Keratinocyte (primary cell): ENCODE data around the gene GRK7. TPM values are rescaled to one million over a fixed set of nuclear protein-coding genes. Genes with fewer than 3 reads are reported as not detected.

Experiments used
- DNase-seq: peaks from one replicate; pipeline ENCODE4 v3.0.0-alpha.2; 2011; ENCODE audit warnings: low read depth, missing footprints, low spot score
- FAIRE-seq: peaks from 2 replicates; lab custom pipeline; 2011; peaks lifted over from hg19 to GRCh38; lab: Jason Lieb, UNC
- H2AFZ ChIP-seq: 2 replicates; pipeline ENCODE4 v1.6.0; 2012; ENCODE audit warnings: low read length, control low read depth, inconsistent platforms; ENCODE audit not compliant: control insufficient read depth
- H3K27ac ChIP-seq: 2 replicates; pipeline ENCODE4 v1.5.1; 2011; ENCODE audit warnings: low read length; ENCODE audit not compliant: control insufficient read depth, insufficient read depth
- H3K27me3 ChIP-seq: 3 replicates; pipeline ENCODE4 v1.6.0; 2011; ENCODE audit warnings: low read length; ENCODE audit not compliant: control insufficient read depth, insufficient read depth; ENCODE audit errors: extremely low read depth
- H3K36me3 ChIP-seq, 2 experiments: 2 replicates in 1 of 2; 3 replicates in 1 of 2; pipeline ENCODE4 v1.5.1; 2011; ENCODE audit warnings: low read length in 2 of 2, mild to moderate bottlenecking in 1 of 2; ENCODE audit not compliant: control insufficient read depth in 2 of 2, insufficient read depth in 2 of 2; ENCODE audit errors: extremely low read depth in 1 of 2
- H3K4me1 ChIP-seq: 3 replicates; pipeline ENCODE4 v1.5.1; 2011; ENCODE audit warnings: low read length; ENCODE audit not compliant: control insufficient read depth, insufficient read depth; ENCODE audit errors: extremely low read depth
- H3K4me2 ChIP-seq: 3 replicates; pipeline ENCODE4 v1.6.0; 2011; ENCODE audit warnings: low read depth, low read length; ENCODE audit not compliant: control insufficient read depth, insufficient read depth; ENCODE audit errors: extremely low read depth
- H3K4me3 ChIP-seq, 3 experiments: fragments of 200-600 bp in 1 of 3; sonication (generic) in 1 of 3; 2 replicates in 2 of 3; 3 replicates in 1 of 3; pipeline ENCODE4 v1.5.1; 2011 to 2016; ENCODE audit warnings: low read length in 3 of 3, mild to moderate bottlenecking in 3 of 3, control low read depth in 2 of 3, inconsistent platforms in 1 of 3, low read depth in 1 of 3, mixed read lengths in 1 of 3, mixed run types in 1 of 3, moderate library complexity in 1 of 3; ENCODE audit not compliant: control insufficient read depth in 2 of 3, insufficient read depth in 2 of 3; ENCODE audit errors: extremely low read depth in 1 of 3
- H3K79me2 ChIP-seq: 2 replicates; pipeline ENCODE4 v1.6.0; 2012; ENCODE audit warnings: low read length; ENCODE audit not compliant: control insufficient read depth, insufficient read depth
- H3K9ac ChIP-seq: 3 replicates; pipeline ENCODE4 v1.6.0; 2011; ENCODE audit warnings: low read length; ENCODE audit not compliant: control insufficient read depth, insufficient read depth; ENCODE audit errors: extremely low read depth
- H3K9me1 ChIP-seq: 3 replicates; pipeline ENCODE4 v1.6.0; 2011; ENCODE audit warnings: low read length; ENCODE audit not compliant: control insufficient read depth, insufficient read depth; ENCODE audit errors: extremely low read depth
- H3K9me3 ChIP-seq: 2 replicates; pipeline ENCODE4 v1.5.1; 2012; ENCODE audit warnings: low read depth, low read length; ENCODE audit not compliant: control insufficient read depth
- H4K20me1 ChIP-seq: 3 replicates; pipeline ENCODE4 v1.6.0; 2011; ENCODE audit warnings: low read length; ENCODE audit not compliant: control insufficient read depth, insufficient read depth; ENCODE audit errors: extremely low read depth
- EZH2 ChIP-seq: IDR thresholded peaks from one replicate; pipeline ENCODE4 v1.6.1; 2012; ENCODE audit warnings: inconsistent platforms, mild to moderate bottlenecking, low read length, moderate library complexity
- dilution Hi-C: fragments of 300-500 bp; cut with MboI; formaldehyde crosslinking; loops from one replicate; pipeline ENCODE4 v1.7.0; 2020; ENCODE audit warnings: low sequenced_read_pairs; ENCODE audit not compliant: extremely low pct_ligation_motif_present
- polyA plus RNA-seq, 5 experiments: library from polyadenylated mRNA; depleted of rRNA in 3 of 5; stranded (reverse) in 3 of 5; stranded (forward) in 1 of 5; unstranded in 1 of 5; fragments of >200 nt; gene quantifications; 1 replicate in 1 of 5; 2 replicates in 3 of 5; 3 replicates in 1 of 5; pipeline versions ENCODE4 v1.2.1 to v1.2.3, GENCODE V29; 2011 to 2012; ENCODE audit warnings: missing spikeins in 2 of 5, low read depth in 1 of 5, low replicate concordance in 1 of 5
- TF ChIP-seq, protein P1 (sequence below), 3 experiments: IDR thresholded peaks in 1 of 3; conservative IDR thresholded peaks in 1 of 3; optimal IDR thresholded peaks in 1 of 3; 2 replicates in 2 of 3; 3 replicates in 1 of 3; pipeline versions ENCODE3 to v1.5.1; 2011; ENCODE audit warnings: low read length in 3 of 3, mild to moderate bottlenecking in 3 of 3, moderate library complexity in 2 of 3, control low read depth in 1 of 3, inconsistent platforms in 1 of 3; ENCODE audit not compliant: insufficient read depth in 2 of 3; ENCODE audit errors: extremely low read depth in 1 of 3

GRK7 gene
- polyA plus RNA-seq, 1 donor (not counting 4 experiments of a cell fraction or from before 2014, with no cell fraction given): not detected

GRCh38 chr3:141796889-141797781 is 33.9 kb downstream of the GRK7 start:
- no peaks in the 10 kb centered on the region for H3K27me3 ChIP-seq
- dilution Hi-C loops: no loop called here
- no peaks in the 10 kb centered on the region for H3K9me1 ChIP-seq
- no peaks in the 10 kb centered on the region for H3K79me2 ChIP-seq
- H3K4me1 ChIP-seq: no peaks in the 10 kb centered on the region
- peak overlapping the region; percentile 44 for H3K4me2 ChIP-seq
- no peaks in the 10 kb centered on the region for H4K20me1 ChIP-seq
- no peak overlapping the region for H3K27ac ChIP-seq
- H3K9me3 ChIP-seq: no peaks in the 10 kb centered on the region
- DNase-seq: no peak
- no peak for FAIRE-seq
- H3K4me3 ChIP-seq: peak overlapping the region in 1 of 3 experiments; percentile 16
- no peaks in the 10 kb centered on the region for H3K36me3 ChIP-seq
- TF ChIP-seq, protein P1, sequence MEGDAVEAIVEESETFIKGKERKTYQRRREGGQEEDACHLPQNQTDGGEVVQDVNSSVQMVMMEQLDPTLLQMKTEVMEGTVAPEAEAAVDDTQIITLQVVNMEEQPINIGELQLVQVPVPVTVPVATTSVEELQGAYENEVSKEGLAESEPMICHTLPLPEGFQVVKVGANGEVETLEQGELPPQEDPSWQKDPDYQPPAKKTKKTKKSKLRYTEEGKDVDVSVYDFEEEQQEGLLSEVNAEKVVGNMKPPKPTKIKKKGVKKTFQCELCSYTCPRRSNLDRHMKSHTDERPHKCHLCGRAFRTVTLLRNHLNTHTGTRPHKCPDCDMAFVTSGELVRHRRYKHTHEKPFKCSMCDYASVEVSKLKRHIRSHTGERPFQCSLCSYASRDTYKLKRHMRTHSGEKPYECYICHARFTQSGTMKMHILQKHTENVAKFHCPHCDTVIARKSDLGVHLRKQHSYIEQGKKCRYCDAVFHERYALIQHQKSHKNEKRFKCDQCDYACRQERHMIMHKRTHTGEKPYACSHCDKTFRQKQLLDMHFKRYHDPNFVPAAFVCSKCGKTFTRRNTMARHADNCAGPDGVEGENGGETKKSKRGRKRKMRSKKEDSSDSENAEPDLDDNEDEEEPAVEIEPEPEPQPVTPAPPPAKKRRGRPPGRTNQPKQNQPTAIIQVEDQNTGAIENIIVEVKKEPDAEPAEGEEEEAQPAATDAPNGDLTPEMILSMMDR (optimal IDR thresholded peaks at IDR 0.05 in 1 of 3, IDR thresholded peaks at IDR 0.05 in 1 of 3, conservative IDR thresholded peaks at IDR 0.05 in 1 of 3; ENCODE audit: extremely low read depth in 1 of 3, insufficient read depth in 2 of 3, low read length in 3 of 3): no peak
- peak overlapping the region; percentile 24 for H3K9ac ChIP-seq
- peak overlapping the region; percentile 89 for H2AFZ ChIP-seq

GRCh38 chr3:141797819-141798447 is 34.7 kb downstream of the GRK7 start:
- Histone ChIP-seq H3K27ac (no peak overlapping the region), H2AFZ (no peak overlapping the region), H3K4me1 (no peaks in the 10 kb centered on the region), H3K9me3 (no peaks in the 10 kb centered on the region), H3K79me2 (no peaks in the 10 kb centered on the region), H3K4me2 (peak overlapping the region; percentile 44), H4K20me1 (no peaks in the 10 kb centered on the region), H3K9me1 (no peaks in the 10 kb centered on the region), H3K4me3 (no peak overlapping the region), H3K9ac (no peak overlapping the region), H3K27me3 (no peaks in the 10 kb centered on the region), H3K36me3 (no peaks in the 10 kb centered on the region)
- FAIRE-seq (no peak), DNase-seq (no peak)
- dilution Hi-C loops: no loop called here
- no peak for TF ChIP-seq EZH2
- TF ChIP-seq, protein P1 (optimal IDR thresholded peaks at IDR 0.05 in 1 of 3, IDR thresholded peaks at IDR 0.05 in 1 of 3, conservative IDR thresholded peaks at IDR 0.05 in 1 of 3; ENCODE audit: extremely low read depth in 1 of 3, insufficient read depth in 2 of 3, low read length in 3 of 3): no peak
